Measurements from ENCODE around the gene INTS6.

GRCh38 chr13:51371768-51372399 lies 81.0 kb downstream of the INTS6 start:
- TF ChIP-seq SUZ12 (IDR thresholded peaks at IDR 0.05; ENCODE audit: extremely low read depth, insufficient read depth, insufficient read length) (no peak), YY1 (IDR thresholded peaks at IDR 0.05; ENCODE audit: insufficient read depth, insufficient read length) (no peak)
